SK-N-SH treated with all-trans-retinoic acid at 6 μM for 48 hours (cell line): ENCODE results near the gene NRG4.

Source experiments
- BACH2 ChIP-seq: fragments of 250-450 bp; sonication (Bioruptor Pico); IDR thresholded peaks from 2 replicates; pipeline ENCODE4 v1.9.0; 2021; ENCODE audit warnings: mild to moderate bottlenecking, borderline replicate concordance
- PATZ1 ChIP-seq: fragments of 250-450 bp; sonication (Bioruptor Pico); IDR thresholded peaks from 2 replicates; pipeline ENCODE4 v1.8.0; 2020; ENCODE audit warnings: mild to moderate bottlenecking, moderate library complexity, borderline replicate concordance
- TCF4 ChIP-seq: fragments of 250-450 bp; sonication (Bioruptor Pico); IDR thresholded peaks from 2 replicates; pipeline ENCODE4 v1.8.0; 2021; ENCODE audit warnings: mild to moderate bottlenecking, moderate library complexity, borderline replicate concordance
- TOX ChIP-seq: fragments of 250-450 bp; sonication (Bioruptor Pico); IDR thresholded peaks from 2 replicates; pipeline ENCODE4 v1.8.0; 2021; ENCODE audit warnings: mild to moderate bottlenecking, moderate library complexity, borderline replicate concordance
- ZFP30 ChIP-seq: fragments of 450-650 bp; formaldehyde crosslinking; IDR thresholded peaks from 2 replicates; pipeline ENCODE4 v1.5.0; 2022; ENCODE audit warnings: mild to moderate bottlenecking, moderate library complexity
- TF ChIP-seq, protein P1 (sequence below): fragments of 250-450 bp; sonication (Bioruptor Pico); IDR thresholded peaks from 2 replicates; pipeline ENCODE4 v1.5.0; 2020; ENCODE audit warnings: mild to moderate bottlenecking, moderate library complexity

GRCh38 chr15:75948761-75949296, 63.4 kb downstream of the NRG4 start:
- TF ChIP-seq, protein P1, sequence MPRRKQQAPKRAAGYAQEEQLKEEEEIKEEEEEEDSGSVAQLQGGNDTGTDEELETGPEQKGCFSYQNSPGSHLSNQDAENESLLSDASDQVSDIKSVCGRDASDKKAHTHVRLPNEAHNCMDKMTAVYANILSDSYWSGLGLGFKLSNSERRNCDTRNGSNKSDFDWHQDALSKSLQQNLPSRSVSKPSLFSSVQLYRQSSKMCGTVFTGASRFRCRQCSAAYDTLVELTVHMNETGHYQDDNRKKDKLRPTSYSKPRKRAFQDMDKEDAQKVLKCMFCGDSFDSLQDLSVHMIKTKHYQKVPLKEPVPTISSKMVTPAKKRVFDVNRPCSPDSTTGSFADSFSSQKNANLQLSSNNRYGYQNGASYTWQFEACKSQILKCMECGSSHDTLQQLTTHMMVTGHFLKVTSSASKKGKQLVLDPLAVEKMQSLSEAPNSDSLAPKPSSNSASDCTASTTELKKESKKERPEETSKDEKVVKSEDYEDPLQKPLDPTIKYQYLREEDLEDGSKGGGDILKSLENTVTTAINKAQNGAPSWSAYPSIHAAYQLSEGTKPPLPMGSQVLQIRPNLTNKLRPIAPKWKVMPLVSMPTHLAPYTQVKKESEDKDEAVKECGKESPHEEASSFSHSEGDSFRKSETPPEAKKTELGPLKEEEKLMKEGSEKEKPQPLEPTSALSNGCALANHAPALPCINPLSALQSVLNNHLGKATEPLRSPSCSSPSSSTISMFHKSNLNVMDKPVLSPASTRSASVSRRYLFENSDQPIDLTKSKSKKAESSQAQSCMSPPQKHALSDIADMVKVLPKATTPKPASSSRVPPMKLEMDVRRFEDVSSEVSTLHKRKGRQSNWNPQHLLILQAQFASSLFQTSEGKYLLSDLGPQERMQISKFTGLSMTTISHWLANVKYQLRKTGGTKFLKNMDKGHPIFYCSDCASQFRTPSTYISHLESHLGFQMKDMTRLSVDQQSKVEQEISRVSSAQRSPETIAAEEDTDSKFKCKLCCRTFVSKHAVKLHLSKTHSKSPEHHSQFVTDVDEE (CRISPR knock-in tag): no peak
- TF ChIP-seq TCF4 (CRISPR knock-in tag) (no peak), TOX (no peak), ZFP30 (no peak), BACH2 (CRISPR knock-in tag) (no peak), PATZ1 (CRISPR knock-in tag) (no peak)
